SK-N-SH (cell line): ENCODE results near the gene ZNF275.

Source experiments
- EP300 ChIP-seq, 2 experiments: IDR thresholded peaks; 2 replicates each; pipeline versions ENCODE4 v1.4.0 to v1.6.1; 2012; ENCODE audit warnings: borderline replicate concordance in 1 of 2, low read depth in 1 of 2, low read length in 1 of 2
- POLR2AphosphoS5 ChIP-seq: IDR thresholded peaks from 2 replicates; pipeline ENCODE4 v1.6.1; 2012; ENCODE audit warnings: low read depth, low read length
- REST ChIP-seq: IDR thresholded peaks from 2 replicates; pipeline ENCODE4 v1.6.1; 2012; ENCODE audit warnings: mild to moderate bottlenecking, low read depth, low read length, moderate library complexity

DNA sequence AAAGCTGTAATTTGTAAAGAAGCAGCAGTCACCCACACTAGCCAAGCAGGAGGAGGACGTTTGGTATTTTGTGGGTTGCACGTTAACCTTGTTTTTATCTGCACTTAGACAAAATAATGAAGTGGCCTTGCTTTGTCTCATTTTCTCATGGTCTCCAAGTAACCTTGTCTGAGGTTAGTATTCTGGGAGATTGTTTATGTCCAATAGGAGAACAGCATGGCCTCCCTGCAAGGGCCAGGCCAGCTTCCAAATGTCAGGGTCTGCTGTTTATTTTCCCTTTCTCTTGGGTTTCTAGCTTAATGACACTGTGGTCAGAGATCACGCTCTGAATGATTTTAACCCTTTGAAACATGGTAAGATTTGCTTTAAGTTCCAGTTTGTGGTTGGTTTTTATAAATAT, 37.3 kb downstream of the ZNF275 start:
- TF ChIP-seq EP300 (IDR thresholded peaks at IDR 0.05; ENCODE audit: borderline replicate concordance in 1 of 2, low read depth in 1 of 2, low read length in 1 of 2) (no peak), REST (no peak), POLR2AphosphoS5 (no peak)
